SU-DHL-6 (cell line): Measurements from ENCODE around the gene SPRR5.

ENCODE experiments used
- H2AFZ ChIP-seq: fragments of 200-600 bp; sonication (generic); 2 replicates; pipeline ENCODE4 v1.6.1; 2014; ENCODE audit warnings: low read depth, mild to moderate bottlenecking, moderate library complexity, mixed read lengths, antibody characterized with exemption, low read length; ENCODE audit not compliant: severe bottlenecking
- H3F3A ChIP-seq: fragments of 200-600 bp; shearing (Covaris generic); 2 replicates; pipeline ENCODE4 v1.6.0; 2016; ENCODE audit warnings: antibody characterized with exemption, mild to moderate bottlenecking; ENCODE audit not compliant: insufficient read depth
- H3K27ac ChIP-seq: fragments of 200-600 bp; sonication (generic); 2 replicates; pipeline ENCODE4 v1.5.1; 2016; ENCODE audit warnings: low read depth, mild to moderate bottlenecking, low read length, moderate library complexity, mixed read lengths
- H3K27me3 ChIP-seq: fragments of 200-600 bp; sonication (generic), shearing (Covaris generic); 2 replicates; pipeline ENCODE4 v1.6.0; 2014; ENCODE audit warnings: mild to moderate bottlenecking, low read length
- H3K36me3 ChIP-seq: fragments of 200-600 bp; sonication (generic); 2 replicates; pipeline ENCODE4 v1.6.1; 2014; ENCODE audit warnings: mild to moderate bottlenecking, low read length, mixed read lengths
- H3K4me2 ChIP-seq: fragments of 300-600, 200-600 bp; shearing (Covaris generic), sonication (generic); 2 replicates; pipeline ENCODE4 v1.6.0; 2014; ENCODE audit warnings: low read length, low read depth, mild to moderate bottlenecking; ENCODE audit not compliant: poor library complexity, severe bottlenecking
- H3K4me3 ChIP-seq: fragments of 200-600 bp; sonication (generic); 2 replicates; pipeline ENCODE4 v1.5.1; 2014; ENCODE audit warnings: antibody characterized with exemption, low read length, mild to moderate bottlenecking, mixed read lengths; ENCODE audit not compliant: insufficient read depth, poor library complexity, severe bottlenecking
- H3K79me2 ChIP-seq: fragments of 200-600 bp; sonication (generic); 2 replicates; pipeline ENCODE4 v1.6.1; 2014; ENCODE audit warnings: mild to moderate bottlenecking, low read length, moderate library complexity; ENCODE audit not compliant: insufficient read depth
- H3K9ac ChIP-seq: fragments of 200-600 bp; sonication (generic); 2 replicates; pipeline ENCODE4 v1.7.0; 2014; ENCODE audit warnings: mild to moderate bottlenecking, low read length
- H3K9me2 ChIP-seq: fragments of 200-600 bp; sonication (generic); replicated peaks from 2 replicates; pipeline ENCODE4 v1.6.1; 2014; ENCODE audit warnings: low read length; ENCODE audit not compliant: insufficient read depth
- H3K9me3 ChIP-seq: fragments of 200-600 bp; sonication (generic); 2 replicates; pipeline ENCODE4 v1.6.1; 2014; ENCODE audit warnings: low read length, mixed read lengths; ENCODE audit not compliant: insufficient read depth
- H4K20me1 ChIP-seq: fragments of 200-600 bp; sonication (generic); 2 replicates; pipeline ENCODE4 v1.6.1; 2014; ENCODE audit warnings: low read depth, mild to moderate bottlenecking, antibody characterized with exemption, low read length, moderate library complexity, mixed read lengths
- EZH2phosphoT487 ChIP-seq: fragments of 200-600 bp; sonication (generic), shearing (Covaris generic); conservative IDR thresholded peaks from 2 replicates; pipeline ENCODE4 v1.6.1; 2018; ENCODE audit warnings: mild to moderate bottlenecking, antibody characterized with exemption, low read length, moderate library complexity, mixed read lengths
- TF ChIP-seq, protein P1 (sequence below): fragments of 200-600 bp; sonication (generic); IDR thresholded peaks from one replicate; pipeline ENCODE4 v1.5.1; 2017; ENCODE audit warnings: antibody characterized with exemption, mild to moderate bottlenecking, low read length, moderate library complexity; ENCODE audit not compliant: insufficient read depth, poor library complexity, severe bottlenecking

The SPRR5 gene, protein sequence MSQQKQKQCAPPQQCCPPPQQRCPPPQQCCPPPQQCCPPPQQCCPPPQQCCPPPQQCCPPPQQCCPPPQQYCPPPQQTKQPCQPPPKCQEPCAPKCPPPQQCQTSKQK

DNA sequence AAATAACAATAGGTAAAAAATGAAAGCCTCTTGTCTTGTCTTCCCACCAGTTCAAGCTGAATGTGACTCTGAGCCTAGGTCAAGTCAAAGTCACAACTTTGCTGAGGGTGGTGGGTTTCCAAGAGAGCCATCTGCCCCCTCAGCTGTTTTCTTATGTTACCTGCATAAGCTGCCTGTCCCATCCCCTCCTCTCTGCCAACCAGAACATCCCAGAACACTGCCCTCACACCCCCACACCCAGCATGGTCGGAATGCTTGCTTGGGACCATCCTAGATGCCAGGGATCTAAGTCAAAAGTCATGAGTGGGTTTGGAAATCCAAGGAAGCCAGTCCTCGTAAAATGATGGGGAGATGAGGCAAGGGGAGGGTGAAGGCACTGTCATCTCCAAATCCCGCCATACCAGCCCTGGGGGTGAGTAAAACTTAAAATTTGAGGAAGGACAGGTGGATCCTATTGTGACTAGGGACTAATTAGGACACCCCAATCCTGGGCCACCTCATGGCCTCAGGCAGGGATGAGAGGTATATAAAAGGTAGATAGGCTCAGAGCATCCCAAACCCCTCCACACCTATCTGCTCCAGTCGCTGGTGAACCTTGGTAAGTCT, at the start of gene SPRR5:
Gene SPRR5 (plus strand): TSS at position 556 of the 606 bp plus-strand sequence. CDS start 1,349 bp downstream, outside the sequence.
- Histone ChIP-seq H3K4me3 (no peak within 1 kb of the TSS), H2AFZ (no peak within 1 kb of the TSS), H3K36me3 (no peaks in the 10 kb centered on the region), H3K4me2 (no peak within 1 kb of the TSS), H3K9me3 (no peaks in the 10 kb centered on the region), H3K9ac (no peak within 1 kb of the TSS), H3F3A (no peaks in the 10 kb centered on the region), H4K20me1 (no peaks in the 10 kb centered on the region), H3K27ac (no peak within 1 kb of the TSS), H3K27me3 (no peaks in the 10 kb centered on the region), H3K9me2 (no peaks in the 10 kb centered on the region), H3K79me2 (no peaks in the 10 kb centered on the region)
- TF ChIP-seq, protein P1, sequence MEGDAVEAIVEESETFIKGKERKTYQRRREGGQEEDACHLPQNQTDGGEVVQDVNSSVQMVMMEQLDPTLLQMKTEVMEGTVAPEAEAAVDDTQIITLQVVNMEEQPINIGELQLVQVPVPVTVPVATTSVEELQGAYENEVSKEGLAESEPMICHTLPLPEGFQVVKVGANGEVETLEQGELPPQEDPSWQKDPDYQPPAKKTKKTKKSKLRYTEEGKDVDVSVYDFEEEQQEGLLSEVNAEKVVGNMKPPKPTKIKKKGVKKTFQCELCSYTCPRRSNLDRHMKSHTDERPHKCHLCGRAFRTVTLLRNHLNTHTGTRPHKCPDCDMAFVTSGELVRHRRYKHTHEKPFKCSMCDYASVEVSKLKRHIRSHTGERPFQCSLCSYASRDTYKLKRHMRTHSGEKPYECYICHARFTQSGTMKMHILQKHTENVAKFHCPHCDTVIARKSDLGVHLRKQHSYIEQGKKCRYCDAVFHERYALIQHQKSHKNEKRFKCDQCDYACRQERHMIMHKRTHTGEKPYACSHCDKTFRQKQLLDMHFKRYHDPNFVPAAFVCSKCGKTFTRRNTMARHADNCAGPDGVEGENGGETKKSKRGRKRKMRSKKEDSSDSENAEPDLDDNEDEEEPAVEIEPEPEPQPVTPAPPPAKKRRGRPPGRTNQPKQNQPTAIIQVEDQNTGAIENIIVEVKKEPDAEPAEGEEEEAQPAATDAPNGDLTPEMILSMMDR = no peak
- TF ChIP-seq EZH2phosphoT487 = no peak

DNA sequence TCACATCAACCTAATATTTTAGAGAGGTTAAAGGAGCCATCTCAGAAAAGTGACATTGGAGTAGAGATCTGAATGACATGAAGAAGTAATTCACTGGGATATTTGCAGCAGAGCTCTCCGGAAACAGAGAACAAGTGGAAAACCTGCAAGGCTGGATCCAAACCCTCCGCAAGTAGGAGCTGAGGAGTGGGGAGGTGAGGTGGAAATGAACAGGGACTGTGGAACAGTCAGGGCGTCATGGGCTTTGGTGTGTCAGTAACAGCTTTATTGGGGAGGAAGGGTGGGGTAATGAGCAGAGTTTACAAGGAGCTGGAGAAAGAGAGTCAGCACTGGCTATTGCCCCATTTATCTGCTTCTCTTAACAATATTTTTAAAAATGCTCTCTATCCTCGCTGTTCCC, 48.0 kb upstream of the SPRR5 start:
- Histone ChIP-seq H4K20me1 (no peaks in the 10 kb centered on the region), H3K9me2 (no peaks in the 10 kb centered on the region), H3K36me3 (no peaks in the 10 kb centered on the region), H3K4me2 (no peak overlapping the region), H3K4me3 (no peak overlapping the region), H2AFZ (no peak overlapping the region), H3K9ac (no peak overlapping the region), H3K79me2 (no peaks in the 10 kb centered on the region), H3F3A (no peaks in the 10 kb centered on the region), H3K9me3 (no peaks in the 10 kb centered on the region), H3K27me3 (no peaks in the 10 kb centered on the region), H3K27ac (no peak overlapping the region)
- TF ChIP-seq EZH2phosphoT487 = no peak
- TF ChIP-seq, protein P1 = no peak

- Histone ChIP-seq H3K36me3 (no peaks in the 10 kb centered on the region), H3K27me3 (no peaks in the 10 kb centered on the region), H3K4me3 (no peak overlapping the region), H3K4me2 (no peak overlapping the region), H3K9ac (no peak overlapping the region), H2AFZ (no peak overlapping the region), H3K9me3 (no peaks in the 10 kb centered on the region), H3K79me2 (no peaks in the 10 kb centered on the region), H3K9me2 (no peaks in the 10 kb centered on the region), H3F3A (no peaks in the 10 kb centered on the region), H3K27ac (no peak overlapping the region), H4K20me1 (no peaks in the 10 kb centered on the region)
- TF ChIP-seq, protein P1 = no peak
- no peak for TF ChIP-seq EZH2phosphoT487
Measured at GRCh38 chr1:152899883-152900282, 47.1 kb upstream of the SPRR5 start.
